H1 (cell line): ENCODE measurements around the gene TLE5. TPM values are rescaled to one million over a fixed set of nuclear protein-coding genes. Genes with fewer than 3 reads are reported as not detected.

ENCODE experiments used
- CTCF ChIA-PET: fragments of 300-600 bp; sonication (Branson Sonifier 250); formaldehyde crosslinking; loops from one replicate; lab custom pipeline; 2021; ENCODE audit not compliant: partially characterized antibody; lab: Charles Lee
- POLR2A ChIA-PET: fragments of 300-600 bp; sonication (Branson Sonifier 250); formaldehyde crosslinking; loops from one replicate; lab custom pipeline; 2021; ENCODE audit warnings: inconsistent platforms; ENCODE audit not compliant: partially characterized antibody; lab: Charles Lee
- DNase-seq, 2 experiments: peaks; one replicate each; pipeline versions ENCODE4 v3.0.0 to v3.0.0-alpha.2; 2010 to 2022; ENCODE audit warnings: low spot score in 2 of 2, low read depth in 1 of 2, mixed read lengths in 1 of 2
- FAIRE-seq: peaks from 2 replicates; lab custom pipeline; 2011; peaks lifted over from hg19 to GRCh38; lab: Jason Lieb, UNC
- H2AFZ ChIP-seq: 2 replicates; pipeline ENCODE4 v1.8.1; 2012; ENCODE audit warnings: low read length, inconsistent platforms
- H2AK5ac ChIP-seq: 2 replicates; pipeline ENCODE4 v1.6.1; 2013; ENCODE audit warnings: low read depth, low read length
- H2BK120ac ChIP-seq: replicated peaks from 2 replicates; pipeline ENCODE3; 2013; ENCODE audit warnings: low read depth, low read length, inconsistent platforms
- H2BK12ac ChIP-seq: 2 replicates; pipeline ENCODE4 v1.6.1; 2013; ENCODE audit warnings: low read depth, low read length
- H2BK15ac ChIP-seq: 2 replicates; pipeline ENCODE4 v1.6.1; 2013; ENCODE audit warnings: low read length
- H2BK20ac ChIP-seq: 2 replicates; pipeline ENCODE4 v1.6.1; 2013; ENCODE audit warnings: low read length
- H2BK5ac ChIP-seq: 2 replicates; pipeline ENCODE4 v1.6.1; 2013; ENCODE audit warnings: low read depth, low read length
- H3K14ac ChIP-seq: 2 replicates; pipeline ENCODE4 v1.6.1; 2013; ENCODE audit warnings: inconsistent platforms; ENCODE audit not compliant: insufficient read length
- H3K18ac ChIP-seq: 2 replicates; pipeline ENCODE4 v1.6.1; 2013; ENCODE audit warnings: low read length; ENCODE audit errors: extremely low read depth
- H3K23ac ChIP-seq: 2 replicates; pipeline ENCODE4 v1.6.1; 2013; ENCODE audit warnings: inconsistent platforms; ENCODE audit not compliant: insufficient read length
- H3K23me2 ChIP-seq: 2 replicates; pipeline ENCODE4 v1.6.1; 2013; ENCODE audit warnings: low read depth, low read length
- H3K27ac ChIP-seq: 2 replicates; pipeline ENCODE4 v1.6.1; 2011; ENCODE audit warnings: low read depth, low read length, inconsistent platforms
- H3K27me3 ChIP-seq, 4 experiments: replicated peaks in 1 of 4; 1 replicate in 1 of 4; 2 replicates in 3 of 4; pipeline versions ENCODE4 v1.6.1 to v1.8.1; 2011 to 2013; ENCODE audit warnings: low read length in 3 of 4, mild to moderate bottlenecking in 3 of 4, inconsistent platforms in 2 of 4, mixed read lengths in 2 of 4, moderate library complexity in 1 of 4; ENCODE audit not compliant: control insufficient read depth in 3 of 4, insufficient read depth in 3 of 4; ENCODE audit errors: extremely low read depth in 1 of 4
- H3K36me3 ChIP-seq, 4 experiments: 2 replicates each; pipeline versions ENCODE4 v1.6.1 to v1.8.1; 2011 to 2013; ENCODE audit warnings: mild to moderate bottlenecking in 4 of 4, low read length in 3 of 4, moderate library complexity in 2 of 4, control low read depth in 1 of 4, inconsistent platforms in 1 of 4; ENCODE audit not compliant: insufficient read depth in 4 of 4, control insufficient read depth in 2 of 4
- H3K4ac ChIP-seq: replicated peaks from 2 replicates; pipeline ENCODE3; 2013; ENCODE audit warnings: low read length, low read depth, mixed read lengths, inconsistent platforms; ENCODE audit not compliant: insufficient read length
- H3K4me1 ChIP-seq, 4 experiments: replicated peaks in 1 of 4; 1 replicate in 1 of 4; 2 replicates in 3 of 4; pipeline versions ENCODE4 v1.6.1 to v1.8.1; 2011 to 2013; ENCODE audit warnings: low read length in 3 of 4, inconsistent platforms in 2 of 4, mixed read lengths in 1 of 4; ENCODE audit not compliant: insufficient read depth in 4 of 4, control insufficient read depth in 3 of 4
- H3K4me2 ChIP-seq, 2 experiments: 2 replicates each; pipeline versions ENCODE4 v1.6.1 to v1.8.1; 2011 to 2013; ENCODE audit warnings: low read depth in 2 of 2, low read length in 2 of 2, control low read depth in 1 of 2, inconsistent platforms in 1 of 2, mild to moderate bottlenecking in 1 of 2; ENCODE audit not compliant: insufficient read depth in 1 of 2
- H3K4me3 ChIP-seq, 4 experiments: fragments of 200-600, 300-600 bp in 1 of 4; sonication (generic), shearing (Covaris generic), sonication (Bioruptor Twin) in 1 of 4; 2 replicates each; pipeline versions ENCODE4 v1.5.1 to v1.8.1; 2011 to 2016; ENCODE audit warnings: low read length in 4 of 4, low read depth in 3 of 4, control low read depth in 2 of 4, inconsistent platforms in 2 of 4, mild to moderate bottlenecking in 2 of 4, mixed read lengths in 1 of 4, moderate library complexity in 1 of 4; ENCODE audit not compliant: insufficient read depth in 2 of 4; ENCODE audit errors: extremely low read depth in 1 of 4
- H3K56ac ChIP-seq: replicated peaks from 2 replicates; pipeline ENCODE3; 2013; ENCODE audit warnings: low read depth, mild to moderate bottlenecking, mixed read lengths, low read length, inconsistent platforms; ENCODE audit not compliant: insufficient read length
- H3K79me1 ChIP-seq: 2 replicates; pipeline ENCODE4 v1.6.1; 2013; ENCODE audit warnings: low read depth, low read length, control low read depth
- H3K79me2 ChIP-seq, 2 experiments: 2 replicates each; pipeline versions ENCODE4 v1.6.1 to v1.8.1; 2012 to 2013; ENCODE audit warnings: low read length in 2 of 2, mild to moderate bottlenecking in 2 of 2, inconsistent platforms in 1 of 2; ENCODE audit not compliant: insufficient read depth in 2 of 2, control insufficient read depth in 1 of 2
- H3K9ac ChIP-seq, 4 experiments: replicated peaks in 1 of 4; 1 replicate in 1 of 4; 2 replicates in 3 of 4; pipeline versions ENCODE4 v1.6.1 to v1.8.1; 2011 to 2013; ENCODE audit warnings: low read depth in 3 of 4, low read length in 3 of 4, control low read depth in 2 of 4, mild to moderate bottlenecking in 2 of 4, moderate library complexity in 2 of 4, inconsistent platforms in 1 of 4; ENCODE audit errors: extremely low read depth in 1 of 4
- H3K9me3 ChIP-seq, 2 experiments: 2 replicates each; pipeline versions ENCODE4 v1.6.1 to v1.8.1; 2012 to 2013; ENCODE audit warnings: mild to moderate bottlenecking in 2 of 2, moderate library complexity in 2 of 2, control low read depth in 1 of 2, inconsistent platforms in 1 of 2, low read depth in 1 of 2, low read length in 1 of 2, mixed read lengths in 1 of 2; ENCODE audit not compliant: insufficient read depth in 2 of 2
- H4K20me1 ChIP-seq, 2 experiments: replicated peaks in 1 of 2; 2 replicates each; pipeline versions ENCODE3 to v1.8.1; 2011 to 2013; ENCODE audit warnings: inconsistent platforms in 2 of 2, low read length in 2 of 2, mild to moderate bottlenecking in 1 of 2; ENCODE audit not compliant: insufficient read depth in 2 of 2, control insufficient read depth in 1 of 2
- H4K5ac ChIP-seq: 2 replicates; pipeline ENCODE4 v1.6.1; 2013; ENCODE audit warnings: low read length, low read depth, mixed read lengths, inconsistent platforms; ENCODE audit not compliant: insufficient read length
- H4K8ac ChIP-seq: 2 replicates; pipeline ENCODE4 v1.8.0; 2013; ENCODE audit warnings: mild to moderate bottlenecking, moderate library complexity, low read length, inconsistent platforms; ENCODE audit not compliant: insufficient read depth; ENCODE audit errors: extremely low read depth
- H4K91ac ChIP-seq: replicated peaks from 2 replicates; pipeline ENCODE3; 2013; ENCODE audit warnings: low read length, mixed read lengths, inconsistent platforms; ENCODE audit not compliant: insufficient read length
- BACH1 ChIP-seq: IDR thresholded peaks from 2 replicates; pipeline ENCODE4 v1.6.1; 2012; ENCODE audit warnings: low read length, improper control_type of control experiment
- CEBPB ChIP-seq: IDR thresholded peaks from 2 replicates; pipeline ENCODE4 v1.6.1; 2012; ENCODE audit warnings: low read depth, low read length
- GABPA ChIP-seq: IDR thresholded peaks from 2 replicates; pipeline ENCODE4 v1.6.1; 2011; ENCODE audit warnings: mild to moderate bottlenecking, low read length, moderate library complexity, borderline replicate concordance; ENCODE audit not compliant: insufficient read depth
- KDM4A ChIP-seq: IDR thresholded peaks from one replicate; pipeline ENCODE4 v1.7.1; 2012; ENCODE audit warnings: low read depth, mild to moderate bottlenecking, moderate library complexity, low read length, inconsistent platforms; ENCODE audit not compliant: severe bottlenecking
- NRF1 ChIP-seq: IDR thresholded peaks from 2 replicates; pipeline ENCODE4 v1.6.1; 2011; ENCODE audit warnings: mild to moderate bottlenecking, low read depth, low read length, improper control_type of control experiment
- POLR2AphosphoS5 ChIP-seq: IDR thresholded peaks from 2 replicates; pipeline ENCODE4 v1.6.1; 2011; ENCODE audit warnings: low read depth, low read length
- SAP30 ChIP-seq: fragments of 300-600 bp; sonication (generic); IDR thresholded peaks from 2 replicates; pipeline ENCODE4 v1.7.1; 2012; ENCODE audit warnings: low read length, moderate library complexity, mild to moderate bottlenecking, inconsistent platforms; ENCODE audit not compliant: insufficient read depth, insufficient replicate concordance
- SIN3A ChIP-seq, 2 experiments: IDR thresholded peaks in 1 of 2; conservative IDR thresholded peaks in 1 of 2; 2 replicates each; pipeline ENCODE4 v1.6.1; 2011 to 2012; ENCODE audit warnings: low read length in 2 of 2, improper control_type of control experiment in 1 of 2, low read depth in 1 of 2, mild to moderate bottlenecking in 1 of 2
- SIX5 ChIP-seq: IDR thresholded peaks from 2 replicates; pipeline ENCODE4 v1.6.1; 2011; ENCODE audit warnings: mild to moderate bottlenecking, low read depth, low read length
- TAF7 ChIP-seq: optimal IDR thresholded peaks from 2 replicates; pipeline ENCODE3; 2011; ENCODE audit warnings: low read depth, mild to moderate bottlenecking, inconsistent platforms, low read length, moderate library complexity, borderline replicate concordance
- TCF12 ChIP-seq: IDR thresholded peaks from 2 replicates; pipeline ENCODE4 v1.6.1; 2011; ENCODE audit warnings: low read depth, mild to moderate bottlenecking, low read length
- WGBS, 2 experiments: shearing (Covaris generic) in 1 of 2; methylation state at CpG; one replicate each; pipeline versions ENCODE4 v1.1.6 to v1.1.7; 2013 to 2015; ENCODE audit warnings: low lambda C conversion rate in 2 of 2, mixed read lengths in 2 of 2, inconsistent platforms in 1 of 2, low coverage in 1 of 2, missing lambda C conversion rate in 1 of 2; ENCODE audit not compliant: insufficient replicate concordance in 2 of 2, insufficient coverage in 1 of 2, insufficient read length in 1 of 2; ENCODE audit errors: extremely low coverage in 1 of 2, missing lambda C conversion rate in 1 of 2; 5-methylcytosine and 5-hydroxymethylcytosine counted together
- polyA plus RNA-seq, 7 experiments: library from polyadenylated mRNA; depleted of rRNA in 3 of 7; stranded (reverse) in 5 of 7; unstranded in 2 of 7; fragments of >200 nt in 5 of 7; fragments of 200-250 nt in 2 of 7; gene quantifications; 1 replicate in 5 of 7; 2 replicates in 1 of 7; 4 replicates in 1 of 7; pipeline versions ENCODE4 v1.2.1 to v1.2.3, GENCODE V29; 2011 to 2013; ENCODE audit warnings: missing spikeins in 2 of 7, mixed read lengths in 2 of 7
- total RNA-seq: library from RNA; stranded (reverse); fragmentation: NEBNext Ultra II Directional; extraction: Animal tissue kit (Norgen Biotek cat#: 25700); gene quantifications from 2 replicates; pipeline ENCODE4 v1.2.1, GENCODE V29; 2021

The TLE5 gene
- total and polyA plus RNA-seq, 2 of the 8 experiments (the other 6 are each of a cell fraction or from before 2014, with no cell fraction given): 187 to 285 TPM

DNA sequence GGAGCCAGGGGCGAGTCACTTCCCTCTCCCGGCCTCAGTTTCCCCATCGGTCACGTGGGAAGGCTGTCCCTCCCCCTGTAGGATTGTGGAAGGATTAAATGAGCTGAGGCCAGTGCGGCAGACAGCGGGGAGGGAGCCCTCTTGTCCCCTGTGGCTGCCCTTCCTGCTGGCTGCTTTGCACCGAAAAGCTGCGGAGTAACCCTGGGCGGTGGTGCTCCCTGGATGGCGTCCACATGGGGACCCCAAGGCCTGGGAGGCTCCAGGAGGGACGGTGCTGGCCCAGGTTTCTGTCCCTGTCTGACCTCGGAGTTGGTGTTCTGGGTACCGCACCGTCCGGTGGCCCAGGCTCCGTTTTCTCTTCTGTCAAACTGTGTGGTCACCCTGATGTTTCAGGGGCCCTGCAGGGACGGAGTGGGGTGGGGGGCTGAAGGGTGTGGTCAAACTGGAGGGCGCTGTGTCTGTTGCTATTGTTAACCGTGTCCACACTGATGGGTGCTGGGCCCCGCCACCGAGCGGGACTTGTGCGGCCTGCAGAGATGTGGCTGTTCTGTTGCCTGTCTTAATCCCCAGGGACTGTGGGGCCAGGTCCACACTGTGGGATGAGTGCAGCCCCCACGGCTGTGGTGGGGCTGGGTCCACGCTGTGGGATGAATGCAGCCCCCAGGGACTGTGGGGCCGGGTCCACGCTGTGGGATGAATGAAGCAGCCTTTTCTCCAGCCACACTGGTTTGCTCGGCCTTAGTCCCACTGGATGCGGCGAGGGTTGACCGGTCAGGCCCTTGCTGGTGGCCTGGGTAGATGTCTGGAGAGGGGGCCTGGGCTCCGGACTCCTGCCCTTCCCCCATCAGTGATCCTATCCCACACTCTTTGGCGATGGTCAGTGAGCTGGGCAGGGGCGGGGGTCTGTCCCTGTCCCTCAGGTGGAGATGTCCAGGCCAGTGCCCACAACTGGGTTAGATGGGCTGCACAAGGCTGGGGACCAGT, 38.7 kb upstream of the TLE5 start:
- Histone ChIP-seq H3K23me2 (peaks cover under 1% of the 10 kb centered on the region; the same call in 1 of the 2 replicates), H3K9ac (no peak overlapping the region), H3K4me3 (no peak overlapping the region), H2BK20ac (no peak overlapping the region), H3K56ac (no peak overlapping the region), H3K23ac (no peak overlapping the region), H3K14ac (no peak overlapping the region), H2BK120ac (no peak overlapping the region), H4K8ac (no peak overlapping the region), H2BK12ac (no peak overlapping the region), H2AFZ (no peak overlapping the region), H3K4me2 (no peak overlapping the region), H3K4me1 (peaks cover 0 to 9% (median 6%) of the 10 kb centered on the region in 4 experiments; a peak in 5 of 7 replicates), H3K9me3 (no peaks in the 10 kb centered on the region), H3K79me1 (peaks cover 10% of the 10 kb centered on the region), H4K91ac (no peak overlapping the region), H3K79me2 (peaks cover 0 to 83% of the 10 kb centered on the region in 2 experiments; a peak in 3 of 4 replicates), H2AK5ac (no peak overlapping the region), H3K36me3 (no peaks in the 10 kb centered on the region), H3K18ac (no peak overlapping the region; the same call in none of the 2 replicates), H4K5ac (no peak overlapping the region), H2BK5ac (no peak overlapping the region), H3K27ac (no peak overlapping the region; the same call in 1 of the 2 replicates), H2BK15ac (no peak overlapping the region), H3K4ac (no peak overlapping the region), H4K20me1 (peaks cover 9 to 39% of the 10 kb centered on the region in 2 experiments), H3K27me3 (no peaks in the 10 kb centered on the region)
- FAIRE-seq (no peak), DNase-seq (no peak)
- ChIA-PET POLR2A (interaction anchor here (0.5 kb wide), 1 partner anchor 37 kb away, joined by 3 read pairs; no protein-coding TSS in a partner anchor), CTCF (interaction anchor here (0.6 to 20.0 kb wide), 10 partner anchors 7 to 142 kb away, joined by 3 to 339 read pairs (median 4); no protein-coding TSS in a partner anchor)
- 86% methylated on average over 32 of the region's 34 CpGs; no CpG with 5 or more reads in 1 of the 2 experiments for WGBS, 2 experiments
- TF ChIP-seq TCF12 (no peak), NRF1 (no peak), TAF7 (no peak), CEBPB (no peak), SIN3A (conservative IDR thresholded peaks at IDR 0.05 in 1 of 2, IDR thresholded peaks at IDR 0.05 in 1 of 2; ENCODE audit: low read depth in 1 of 2, low read length in 2 of 2) (no peak), GABPA (no peak), BACH1 (no peak), SIX5 (no peak), KDM4A (no peak), SAP30 (no peak), POLR2AphosphoS5 (no peak)
